IgD-negative memory B cell (primary cell): ENCODE data around the gene RPP30. TPM values are rescaled to one million over a fixed set of nuclear protein-coding genes. Genes with fewer than 3 reads are reported as not detected.
"Not testable (repeated sequence)": the region's sequence is repeated elsewhere in the genome, so short reads cannot be mapped to it uniquely, and the experiment has no call there.

Experiments
- H3K27ac Mint-ChIP-seq, 3 donors: one replicate each; pipeline ENCODE4 v1.8.0; 2020 to 2022; ENCODE audit warnings: mild to moderate bottlenecking in 3 of 3, mixed read lengths in 3 of 3, moderate library complexity in 1 of 3
- H3K27me3 Mint-ChIP-seq: one replicate; pipeline ENCODE4 v1.8.0; 2021; ENCODE audit warnings: mixed read lengths
- H3K36me3 Mint-ChIP-seq: one replicate; pipeline ENCODE4 v1.8.0; 2020; ENCODE audit warnings: mild to moderate bottlenecking, mixed read lengths
- H3K4me1 Mint-ChIP-seq, 3 donors: one replicate each; pipeline ENCODE4 v1.8.0; 2020 to 2022; ENCODE audit warnings: mixed read lengths in 3 of 3, mild to moderate bottlenecking in 1 of 3
- H3K4me3 Mint-ChIP-seq, 4 donors: one replicate each; pipeline ENCODE4 v1.8.0; 2020 to 2022; ENCODE audit warnings: mild to moderate bottlenecking in 4 of 4, mixed read lengths in 4 of 4, moderate library complexity in 3 of 4
- H3K9me3 Mint-ChIP-seq, 3 donors: one replicate each; pipeline ENCODE4 v1.8.0; 2020 to 2021; ENCODE audit warnings: mixed read lengths in 3 of 3, mild to moderate bottlenecking in 1 of 3
- polyA plus RNA-seq: library from polyadenylated mRNA; unstranded; fragments of 300-500 nt; fragmentation: Illumina TruSeq; gene quantifications from one replicate; pipeline ENCODE4 v1.2.3, GENCODE V29; 2021

The RPP30 gene
- polyA plus RNA-seq, 1 donor from 2014 or later, result 49.8 TPM

GRCh38 chr10:90937645-90938258, 66.0 kb downstream of the RPP30 start:
- Mint-ChIP-seq H3K4me3 (no peak overlapping the region), H3K27me3 (no peaks in the 10 kb centered on the region), H3K4me1 (no peaks in the 10 kb centered on the region), H3K9me3 (no peaks in the 10 kb centered on the region), H3K27ac (no peak overlapping the region), H3K36me3 (no peaks in the 10 kb centered on the region)

- Mint-ChIP-seq H3K27ac (no peak overlapping the region), H3K4me1 (no peaks in the 10 kb centered on the region), H3K27me3 (no peaks in the 10 kb centered on the region), H3K9me3 (no peaks in the 10 kb centered on the region), H3K4me3 (no peak overlapping the region), H3K36me3 (no peaks in the 10 kb centered on the region)
Observed at GRCh38 chr10:90939116-90939515, 67.3 kb downstream of the RPP30 start.

DNA sequence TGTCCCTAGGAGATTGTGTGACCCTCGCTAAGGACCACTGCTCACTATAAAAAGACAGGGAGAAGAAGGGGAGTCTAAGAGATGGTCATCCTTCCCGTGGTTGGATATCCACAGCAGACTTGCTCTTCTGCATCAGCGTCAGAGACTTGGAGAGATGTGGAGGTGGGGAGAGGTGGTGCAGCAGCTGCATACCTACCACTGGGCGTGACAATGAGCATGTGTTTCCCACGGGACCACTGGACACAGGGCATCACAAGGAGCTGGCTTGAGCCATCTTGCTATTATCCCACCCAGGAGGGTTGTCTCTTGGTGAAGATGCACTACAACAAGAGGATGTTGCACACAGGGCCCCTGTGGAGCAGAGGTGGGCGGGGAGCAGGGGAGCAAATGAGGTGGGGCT, 67.9 kb downstream of the RPP30 start:
- H3K27me3 Mint-ChIP-seq, result no peaks in the 10 kb centered on the region
- H3K9me3 Mint-ChIP-seq, result no peaks in the 10 kb centered on the region
- H3K27ac Mint-ChIP-seq, result no peak overlapping the region
- H3K4me1 Mint-ChIP-seq, result no peaks in the 10 kb centered on the region
- no peak overlapping the region for H3K4me3 Mint-ChIP-seq
- no peaks in the 10 kb centered on the region for H3K36me3 Mint-ChIP-seq

GRCh38 chr10:90942980-90943379, 71.2 kb downstream of the RPP30 start:
- H3K27ac Mint-ChIP-seq, H3K27me3 Mint-ChIP-seq, H3K36me3 Mint-ChIP-seq, H3K4me1 Mint-ChIP-seq, H3K4me3 Mint-ChIP-seq, H3K9me3 Mint-ChIP-seq: not testable (repeated sequence)

- H3K27me3 Mint-ChIP-seq, result no peaks in the 10 kb centered on the region
Observed at GRCh38 chr10:90944749-90945148, 73.0 kb downstream of the RPP30 start.

DNA sequence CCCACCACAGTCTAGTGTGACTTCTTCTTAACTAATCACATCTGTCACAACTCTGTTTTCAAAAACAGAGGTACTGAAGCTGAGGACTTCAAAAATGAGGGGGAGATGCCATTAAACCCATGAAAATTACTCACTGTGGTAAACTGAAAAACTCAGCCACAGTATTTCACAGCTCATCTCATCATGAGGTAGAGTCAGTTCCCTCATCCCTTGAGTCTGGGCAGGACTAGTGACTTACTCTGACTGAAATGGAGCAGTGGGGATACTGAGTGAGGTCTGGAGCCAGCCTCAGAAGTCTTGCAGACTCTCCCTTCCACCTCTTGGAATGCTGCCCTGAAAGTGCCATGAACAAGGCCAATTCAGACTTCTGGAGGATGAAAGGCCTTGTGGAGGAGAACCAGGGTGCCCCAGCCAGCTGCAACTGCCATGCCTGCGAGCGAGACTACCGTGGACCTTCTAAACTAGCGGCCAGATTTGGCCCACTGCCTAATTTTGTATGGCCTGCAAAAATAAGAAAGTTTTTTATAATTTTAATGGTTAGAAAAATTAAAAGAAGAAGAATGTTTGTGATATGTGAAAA, 73.8 kb downstream of the RPP30 start:
- H3K4me1 Mint-ChIP-seq, result peaks cover 0 to 2% (median 0%) of the 10 kb centered on the region in 3 donors
- H3K27me3 Mint-ChIP-seq, result no peaks in the 10 kb centered on the region
- H3K36me3 Mint-ChIP-seq, result no peaks in the 10 kb centered on the region
- no peak overlapping the region for H3K27ac Mint-ChIP-seq
- no peak overlapping the region for H3K4me3 Mint-ChIP-seq
- H3K9me3 Mint-ChIP-seq, result no peaks in the 10 kb centered on the region

More at GRCh38 chr10:90944749-90945148, 73.0 kb downstream of the RPP30 start:
- Mint-ChIP-seq H3K4me1 (peaks cover 0 to 2% (median 0%) of the 10 kb centered on the region in 3 donors), H3K4me3 (no peak overlapping the region), H3K9me3 (no peaks in the 10 kb centered on the region), H3K27ac (no peak overlapping the region), H3K36me3 (no peaks in the 10 kb centered on the region)

DNA sequence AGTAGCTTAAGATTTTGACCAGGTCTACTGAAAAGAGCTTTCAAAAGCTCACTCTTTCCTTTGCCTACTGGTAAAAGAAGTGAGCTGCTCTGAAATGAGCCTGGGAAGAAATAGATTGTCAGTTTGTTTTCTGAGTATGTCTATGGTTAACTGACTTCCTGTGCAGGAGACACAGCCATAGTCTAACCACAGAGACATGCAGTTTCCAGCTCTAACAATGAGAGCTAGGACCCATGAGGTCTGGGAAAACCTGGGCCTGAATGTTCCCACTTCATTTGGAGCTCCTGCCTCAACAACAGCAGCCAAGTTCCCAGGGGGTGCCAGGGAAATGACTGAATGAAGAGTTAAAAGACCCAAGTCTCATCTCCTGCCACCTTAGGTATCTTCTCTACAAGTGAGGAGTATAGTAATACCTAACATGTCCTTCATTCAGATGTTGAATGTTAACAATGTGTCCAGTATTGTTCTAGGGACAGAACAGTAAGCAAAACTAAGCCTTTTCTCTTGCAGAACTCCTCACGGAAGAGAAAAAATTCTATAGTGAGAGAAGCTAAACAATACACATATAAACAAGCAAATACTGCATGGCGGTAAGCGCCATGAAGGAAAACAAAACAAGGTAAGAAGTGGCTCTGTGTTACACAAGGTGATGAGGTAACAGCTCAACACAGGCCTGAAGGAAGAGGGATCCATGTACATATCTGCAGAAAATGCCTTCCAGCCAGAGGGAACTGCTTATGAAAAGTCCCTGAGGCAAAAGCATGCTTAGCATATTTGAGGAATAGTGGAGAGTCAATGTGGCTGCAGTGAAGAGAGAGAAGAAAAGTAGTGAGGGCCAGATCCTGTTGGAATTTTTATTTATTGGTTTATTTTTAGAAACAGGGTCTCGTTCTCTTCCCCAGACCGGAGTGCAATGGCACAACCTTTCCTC, 75.5 kb downstream of the RPP30 start:
- H3K27me3 Mint-ChIP-seq, result no peaks in the 10 kb centered on the region
- H3K4me3 Mint-ChIP-seq, result no peak overlapping the region
- peaks cover 0 to 2% (median 0%) of the 10 kb centered on the region in 3 donors for H3K4me1 Mint-ChIP-seq
- H3K36me3 Mint-ChIP-seq, result no peaks in the 10 kb centered on the region
- no peaks in the 10 kb centered on the region for H3K9me3 Mint-ChIP-seq
- no peak overlapping the region for H3K27ac Mint-ChIP-seq

Other genes starting within 250 kb of the RPP30 start
- not detected for gene HTR7, start 13.9 kb upstream of the RPP30 start, polyA plus RNA-seq
- not detected for gene ANKRD1, start 49.1 kb downstream of the RPP30 start, polyA plus RNA-seq